GM21367 (cell line): ENCODE results near the gene PRKAG3.

Experiments used
- ATAC-seq: cut with Tn5 transposase; IDR thresholded peaks from one replicate; pipeline ENCODE4 v1.9.1; 2021; ENCODE audit not compliant: unreplicated experiment

Gene PRKAG3

DNA sequence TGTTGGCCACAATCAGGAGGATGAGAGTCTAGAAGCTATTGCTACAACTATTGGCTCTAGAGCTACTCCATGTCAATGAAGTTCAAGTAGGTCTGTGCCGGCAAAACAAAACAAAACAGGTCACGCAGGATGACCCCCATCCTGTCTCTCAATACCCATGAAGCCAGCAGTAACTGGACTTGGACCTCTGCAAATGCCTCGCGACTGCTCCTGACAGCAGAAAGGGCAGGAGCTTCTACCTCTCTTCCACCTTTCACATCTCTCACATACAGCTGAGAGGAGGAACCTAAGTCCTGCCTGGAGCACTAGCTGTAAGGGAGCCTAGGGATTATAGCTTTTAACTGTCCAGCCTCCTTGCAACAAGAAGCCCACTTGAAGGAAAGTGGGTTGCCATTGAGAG lies 16.0 kb downstream of the PRKAG3 start:
- no peak for ATAC-seq

DNA sequence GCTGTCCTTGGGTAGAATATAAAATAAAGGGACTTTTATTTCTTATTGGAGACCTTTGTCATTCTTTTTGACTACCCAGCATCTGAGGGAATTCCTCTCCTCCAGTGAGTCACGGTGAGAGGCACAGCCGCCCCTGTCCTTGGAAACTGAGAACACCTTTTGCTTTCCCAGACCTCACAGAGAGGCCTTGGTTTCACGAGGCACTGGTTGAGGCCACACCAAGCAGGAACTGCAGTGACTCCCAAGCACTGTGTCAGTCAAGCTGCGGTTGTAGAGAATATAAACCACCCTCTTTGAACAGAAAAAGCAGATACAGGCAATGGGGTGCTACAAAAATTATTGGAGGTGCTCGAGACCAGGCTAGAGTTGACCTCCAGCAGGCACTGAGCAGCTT lies 16.4 kb downstream of the PRKAG3 start:
- ATAC-seq: no peak

DNA sequence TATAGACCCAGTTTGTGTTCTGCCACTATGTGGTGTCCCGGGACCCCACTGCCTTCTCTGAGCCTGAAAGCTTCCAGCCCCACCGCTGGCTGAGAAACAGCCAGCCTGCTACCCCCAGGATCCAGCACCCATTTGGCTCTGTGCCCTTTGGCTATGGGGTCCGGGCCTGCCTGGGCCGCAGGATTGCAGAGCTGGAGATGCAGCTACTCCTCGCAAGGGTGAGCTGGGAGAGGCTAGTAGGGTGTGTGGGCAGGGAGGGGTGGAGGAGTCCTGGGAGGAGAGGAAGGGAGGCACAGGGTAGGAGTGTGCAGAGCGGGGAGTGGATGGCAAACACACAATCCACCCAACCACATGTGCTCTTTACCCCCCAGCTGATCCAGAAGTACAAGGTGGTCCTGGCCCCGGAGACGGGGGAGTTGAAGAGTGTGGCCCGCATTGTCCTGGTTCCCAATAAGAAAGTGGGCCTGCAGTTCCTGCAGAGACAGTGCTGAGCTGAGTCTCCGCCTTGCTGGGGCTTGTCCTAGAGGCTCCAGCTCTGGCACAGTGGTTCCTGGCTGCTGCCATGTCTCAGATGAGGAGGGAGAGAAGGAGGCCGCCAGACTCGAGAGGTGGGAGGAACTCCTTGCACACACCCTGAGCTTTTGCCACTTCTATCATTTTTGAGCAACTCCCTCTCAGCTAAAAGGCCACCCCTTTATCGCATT lies 16.9 kb downstream of the PRKAG3 start:
- ATAC-seq: no peak

DNA sequence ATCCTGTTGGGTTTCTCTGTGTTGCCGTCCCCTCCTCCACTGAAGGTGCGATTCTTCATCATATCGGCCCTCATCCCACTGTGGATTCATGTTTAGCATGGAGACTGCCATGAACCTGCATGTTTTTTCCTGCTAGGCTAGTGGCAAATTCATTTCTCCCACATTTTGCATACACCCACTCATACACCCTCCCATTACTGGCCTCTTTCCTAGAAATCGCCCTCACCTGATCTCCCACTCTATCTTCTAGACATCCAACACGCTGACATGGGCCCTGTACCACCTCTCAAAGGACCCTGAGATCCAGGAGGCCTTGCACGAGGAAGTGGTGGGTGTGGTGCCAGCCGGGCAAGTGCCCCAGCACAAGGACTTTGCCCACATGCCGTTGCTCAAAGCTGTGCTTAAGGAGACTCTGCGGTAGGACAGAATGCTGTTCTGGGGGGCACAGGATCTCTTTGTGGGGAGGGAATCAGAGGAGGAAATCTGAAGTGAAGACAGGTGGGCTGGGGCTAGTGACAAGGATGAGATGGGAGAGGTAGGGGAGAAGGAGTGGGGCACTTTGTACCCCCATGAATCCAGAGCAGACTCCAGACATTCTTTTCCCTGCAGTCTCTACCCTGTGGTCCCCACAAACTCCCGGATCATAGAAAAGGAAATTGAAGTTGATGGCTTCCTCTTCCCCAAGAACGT lies 17.7 kb downstream of the PRKAG3 start:
- no peak for ATAC-seq

DNA sequence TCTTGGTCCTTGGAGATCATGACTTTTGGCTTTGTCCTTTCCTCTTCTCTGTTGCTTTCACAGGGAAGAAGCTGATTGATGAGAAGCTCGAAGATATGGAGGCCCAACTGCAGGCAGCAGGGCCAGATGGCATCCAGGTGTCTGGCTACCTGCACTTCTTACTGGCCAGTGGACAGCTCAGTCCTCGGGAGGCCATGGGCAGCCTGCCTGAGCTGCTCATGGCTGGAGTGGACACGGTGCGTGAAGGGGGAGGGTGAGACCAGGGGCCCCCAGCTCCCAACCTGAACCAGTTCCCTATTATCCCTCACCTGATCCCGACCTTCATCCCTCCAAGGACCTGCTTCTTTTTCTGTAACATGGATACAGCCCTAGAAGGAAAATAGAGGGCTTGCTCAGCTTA lies 18.7 kb downstream of the PRKAG3 start:
- ATAC-seq: no peak

DNA sequence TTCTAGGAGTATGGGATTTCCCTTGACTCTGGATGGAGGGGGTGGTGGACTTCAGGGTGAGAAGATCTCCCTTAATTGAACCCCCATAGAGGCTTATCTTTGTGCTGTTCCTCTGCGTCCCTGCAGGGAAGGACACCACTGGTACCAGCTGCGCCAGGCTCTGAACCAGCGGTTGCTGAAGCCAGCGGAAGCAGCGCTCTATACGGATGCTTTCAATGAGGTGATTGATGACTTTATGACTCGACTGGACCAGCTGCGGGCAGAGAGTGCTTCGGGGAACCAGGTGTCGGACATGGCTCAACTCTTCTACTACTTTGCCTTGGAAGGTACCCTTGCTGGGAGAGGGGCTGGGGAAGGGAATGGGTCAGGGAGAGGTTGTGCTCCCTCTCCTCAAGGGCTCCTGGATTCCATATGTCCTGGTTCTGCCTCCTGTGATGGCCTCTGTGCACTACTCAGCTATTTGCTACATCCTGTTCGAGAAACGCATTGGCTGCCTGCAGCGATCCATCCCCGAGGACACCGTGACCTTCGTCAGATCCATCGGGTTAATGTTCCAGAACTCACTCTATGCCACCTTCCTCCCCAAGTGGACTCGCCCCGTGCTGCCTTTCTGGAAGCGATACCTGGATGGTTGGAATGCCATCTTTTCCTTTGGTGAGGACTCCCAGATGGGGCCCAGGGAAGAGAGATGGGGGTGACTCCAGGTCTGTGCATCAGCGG lies 19.3 kb downstream of the PRKAG3 start:
- no peak for ATAC-seq

DNA sequence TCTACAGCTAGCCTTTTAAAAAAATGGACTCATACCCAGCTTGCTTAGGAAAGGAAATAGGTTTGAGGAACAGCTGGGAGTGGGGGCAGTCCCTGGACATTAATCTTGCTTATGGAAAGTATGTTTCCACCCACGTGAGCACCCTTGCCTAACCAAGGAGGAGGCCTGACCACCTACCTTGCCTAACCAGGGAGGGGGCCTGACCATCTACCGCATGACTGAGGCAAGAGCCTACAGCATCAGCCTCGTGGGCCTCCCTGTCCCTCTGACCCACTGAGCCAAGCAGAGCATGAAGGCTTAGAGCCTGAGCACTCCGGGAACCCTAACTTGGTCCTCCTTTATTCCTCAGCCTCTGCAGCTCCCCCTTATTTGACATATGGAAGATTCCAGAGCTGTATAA lies 20.2 kb downstream of the PRKAG3 start:
- no peak for ATAC-seq

DNA sequence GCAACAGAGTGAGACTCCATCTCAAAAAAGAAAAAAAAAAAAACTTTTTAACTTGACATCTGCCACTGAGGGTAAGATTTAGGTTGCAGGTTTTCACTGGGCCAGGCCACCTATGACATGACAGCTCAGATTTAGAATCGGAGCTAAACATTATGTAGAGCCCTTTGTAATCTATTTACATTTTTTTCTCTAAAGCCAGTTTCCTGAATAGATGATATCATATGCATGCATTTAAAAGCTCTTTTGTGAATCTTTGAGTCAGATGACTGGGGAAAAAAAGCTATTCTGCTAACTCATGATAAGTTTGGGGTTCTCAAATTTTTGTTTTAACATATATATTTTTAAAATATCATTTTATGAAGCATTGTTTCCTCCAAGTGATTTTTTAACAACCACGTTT lies 21.3 kb downstream of the PRKAG3 start:
- ATAC-seq: no peak

DNA sequence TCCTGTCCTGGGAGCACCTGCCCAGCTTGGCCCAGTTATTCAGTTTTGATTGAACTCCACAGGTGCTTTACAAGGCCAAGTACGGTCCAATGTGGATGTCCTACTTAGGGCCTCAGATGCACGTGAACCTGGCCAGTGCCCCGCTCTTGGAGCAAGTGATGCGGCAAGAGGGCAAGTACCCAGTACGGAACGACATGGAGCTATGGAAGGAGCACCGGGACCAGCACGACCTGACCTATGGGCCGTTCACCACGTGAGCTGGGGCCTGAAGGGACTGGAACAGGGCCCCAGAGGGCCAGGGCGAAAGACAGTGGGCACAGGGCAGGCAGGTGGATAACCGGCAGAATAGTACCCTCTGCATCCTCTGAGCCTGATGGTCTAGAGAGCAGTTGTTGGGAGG lies 22.1 kb downstream of the PRKAG3 start:
- no peak for ATAC-seq

DNA sequence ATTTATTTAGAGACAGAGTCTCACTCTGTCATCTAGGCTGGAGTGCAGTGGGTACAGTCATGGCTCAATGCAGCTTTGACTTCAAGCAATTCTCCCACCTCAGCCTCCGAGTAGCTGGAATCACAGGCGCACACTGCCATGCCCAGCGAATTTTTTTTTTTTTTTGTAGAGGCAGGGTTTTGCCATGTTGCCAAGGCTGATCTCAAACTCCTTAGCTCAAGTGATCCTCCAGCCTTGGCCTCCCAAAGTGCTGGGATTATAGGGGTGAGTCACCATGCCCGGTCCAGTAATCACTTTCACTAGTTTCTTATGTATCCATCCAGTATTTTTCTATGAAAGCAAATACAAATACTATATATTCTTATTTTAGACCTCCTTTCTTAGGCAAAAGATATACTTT lies 24.0 kb downstream of the PRKAG3 start:
- no peak for ATAC-seq

DNA sequence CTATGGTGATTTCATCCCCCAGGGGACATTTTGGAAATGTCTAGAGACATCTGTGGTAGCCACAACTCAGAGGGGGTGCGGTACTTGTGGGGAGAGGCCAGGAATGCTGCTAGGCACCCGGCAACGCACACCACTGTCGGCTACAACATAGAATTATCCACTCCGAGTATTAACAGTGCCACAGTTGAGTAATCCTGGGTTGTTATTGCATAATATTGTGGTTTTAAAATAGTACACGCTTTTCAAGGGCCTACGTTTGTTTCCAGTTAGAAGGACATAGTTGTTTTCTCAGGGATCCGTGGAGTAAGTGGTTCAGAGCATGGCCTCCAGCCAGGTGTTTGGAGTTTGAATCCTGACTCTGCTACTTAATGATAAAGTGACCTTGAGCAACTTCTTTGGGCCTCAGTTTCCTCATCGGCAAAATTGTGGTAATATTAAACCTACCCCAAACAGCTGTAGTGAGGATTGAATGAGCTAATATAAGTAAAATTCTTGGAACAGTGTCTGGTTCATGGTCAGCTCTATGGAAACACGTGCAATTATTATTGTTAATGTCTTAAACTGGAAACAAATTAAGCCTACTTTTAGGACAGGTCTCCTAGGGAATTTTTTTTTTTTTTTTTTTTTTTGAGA lies 25.1 kb downstream of the PRKAG3 start:
- ATAC-seq: no peak

DNA sequence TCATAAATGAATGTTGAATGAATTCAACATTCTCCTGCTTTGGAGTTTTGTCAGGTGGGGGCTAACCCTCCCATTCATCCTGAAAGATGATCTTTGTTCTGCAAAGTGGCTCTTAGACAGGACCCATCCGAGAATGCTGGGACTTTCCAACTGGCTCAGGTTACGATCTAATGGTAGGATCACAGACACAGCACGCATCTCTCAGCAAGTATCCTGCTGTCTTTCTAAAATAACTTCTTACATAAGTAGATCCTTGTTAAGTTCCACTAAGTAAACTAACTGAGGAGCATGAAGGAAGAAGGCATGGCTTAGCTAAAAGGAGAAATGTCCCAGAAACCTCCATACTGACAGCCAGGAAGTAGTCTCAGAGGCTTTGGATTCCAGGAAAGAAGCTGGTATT lies 26.0 kb downstream of the PRKAG3 start:
- no peak for ATAC-seq

DNA sequence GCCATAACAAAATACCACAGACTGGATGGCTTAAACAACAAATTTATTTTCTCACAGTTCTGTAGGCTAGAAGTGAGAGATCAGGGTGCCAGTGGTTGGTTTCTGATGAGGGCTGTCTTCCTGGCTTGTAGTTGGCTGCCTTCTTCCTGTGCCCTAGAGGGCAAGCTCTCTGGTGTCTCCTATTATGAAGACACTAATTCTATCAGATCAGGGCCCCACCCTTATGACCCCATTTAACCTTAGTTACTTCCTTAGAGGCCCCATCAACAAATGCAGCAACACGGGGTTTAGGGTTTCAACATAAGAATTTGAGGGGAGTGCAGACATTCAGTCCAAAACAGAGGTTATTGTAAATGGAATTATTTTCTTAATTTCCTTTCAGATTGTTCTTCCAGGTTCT lies 26.8 kb downstream of the PRKAG3 start:
- no peak for ATAC-seq

DNA sequence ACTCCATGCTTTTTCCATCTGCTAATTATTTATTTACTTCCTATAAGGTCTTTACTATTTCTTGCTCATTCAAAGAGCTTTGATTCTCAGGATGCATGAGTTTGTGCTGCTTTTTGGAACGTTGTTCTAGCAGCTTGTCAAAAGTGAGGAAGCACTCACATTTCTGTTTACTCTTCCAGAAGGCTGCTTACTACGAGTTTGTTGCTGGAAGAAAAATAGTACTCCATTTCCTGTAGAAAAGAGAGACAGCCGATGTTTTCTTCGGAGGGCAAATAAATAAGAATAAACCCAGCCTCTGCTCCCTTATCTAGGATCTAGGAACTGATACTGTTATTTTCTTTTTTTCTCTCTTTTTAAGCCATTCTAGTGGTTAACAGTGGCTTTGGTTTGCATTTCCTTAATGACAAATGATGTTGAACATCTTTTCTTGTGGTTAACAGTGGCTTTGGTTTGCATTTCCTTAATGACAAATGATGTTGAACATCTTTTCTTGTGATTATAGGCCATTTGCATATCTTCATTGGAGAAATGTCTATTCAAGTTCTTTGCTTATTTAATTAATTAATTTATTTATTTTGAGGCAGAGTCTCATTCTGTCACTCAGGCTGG lies 29.1 kb downstream of the PRKAG3 start:
- ATAC-seq: no peak

DNA sequence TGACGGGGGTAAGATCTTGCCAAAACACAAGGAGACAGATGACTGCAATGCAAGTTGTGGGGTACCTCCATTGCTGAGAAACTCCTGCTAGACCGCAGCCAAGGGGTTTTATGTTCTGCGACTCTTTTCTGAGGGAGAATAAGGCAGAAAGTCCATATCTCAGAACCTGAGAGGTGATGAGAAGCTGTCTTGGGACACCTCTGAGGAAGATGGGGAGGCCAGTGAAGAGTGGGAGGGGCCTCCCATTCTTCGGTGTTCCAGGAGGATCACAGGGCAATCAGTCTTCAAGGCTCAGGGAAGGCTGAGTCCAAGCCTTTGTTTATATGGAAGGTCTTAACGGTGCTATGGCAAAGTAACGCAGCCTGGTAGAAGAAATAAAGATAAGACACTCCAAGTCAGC lies 31.6 kb downstream of the PRKAG3 start:
- ATAC-seq: no peak

DNA sequence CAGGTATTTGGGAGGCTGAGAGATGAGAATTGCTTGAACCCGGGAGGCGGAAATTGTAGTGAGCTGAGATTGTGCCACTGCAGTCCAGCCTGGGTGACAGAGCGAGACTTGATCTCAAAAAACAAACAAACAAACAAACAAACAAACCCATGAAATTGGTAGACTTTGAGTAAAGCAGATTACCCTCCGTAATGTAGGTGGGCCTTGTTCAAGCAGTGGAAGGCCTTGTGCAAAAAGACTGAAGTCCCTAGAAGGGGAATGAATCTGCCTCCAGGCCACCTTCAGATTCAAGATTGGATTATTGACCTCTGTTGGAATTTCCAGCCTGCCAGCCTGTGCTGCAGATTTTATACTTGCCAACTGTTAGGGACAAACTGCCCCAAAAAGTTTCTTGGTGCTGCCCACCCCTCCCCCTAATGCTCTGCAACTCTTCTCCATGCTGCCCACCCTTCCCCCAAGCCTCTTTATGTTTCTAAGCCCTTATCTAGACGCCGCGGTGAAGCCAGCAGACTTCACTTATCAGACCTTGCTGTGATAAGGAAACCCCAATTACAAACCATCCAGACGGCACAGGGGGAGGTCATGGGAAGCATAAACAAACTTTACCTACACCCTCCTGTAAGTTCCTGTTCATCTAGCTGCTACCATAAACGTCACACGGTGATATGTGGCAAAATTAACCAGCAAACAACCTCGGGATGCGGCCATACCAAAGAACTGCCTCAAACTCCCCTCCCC lies 32.7 kb downstream of the PRKAG3 start:
- ATAC-seq: no peak

DNA sequence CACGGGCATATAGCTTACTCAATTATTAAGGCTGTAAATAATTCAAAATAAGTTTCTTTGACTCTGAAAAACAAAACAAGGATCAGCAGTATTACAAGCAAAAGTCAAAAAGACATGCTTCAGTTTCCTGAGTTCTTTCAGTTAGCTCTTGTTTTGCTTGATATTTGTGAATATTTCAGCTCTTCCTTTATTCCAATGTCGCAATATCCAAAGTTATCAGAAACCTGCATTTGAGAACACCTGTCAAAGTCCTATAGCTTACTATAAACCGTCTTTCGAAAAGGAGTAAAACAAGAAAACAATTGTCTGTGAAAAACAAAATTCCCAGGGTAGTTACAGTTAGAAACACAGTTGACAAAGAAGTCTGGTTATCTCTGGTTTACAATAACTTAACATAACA lies 34.9 kb downstream of the PRKAG3 start:
- no peak for ATAC-seq

DNA sequence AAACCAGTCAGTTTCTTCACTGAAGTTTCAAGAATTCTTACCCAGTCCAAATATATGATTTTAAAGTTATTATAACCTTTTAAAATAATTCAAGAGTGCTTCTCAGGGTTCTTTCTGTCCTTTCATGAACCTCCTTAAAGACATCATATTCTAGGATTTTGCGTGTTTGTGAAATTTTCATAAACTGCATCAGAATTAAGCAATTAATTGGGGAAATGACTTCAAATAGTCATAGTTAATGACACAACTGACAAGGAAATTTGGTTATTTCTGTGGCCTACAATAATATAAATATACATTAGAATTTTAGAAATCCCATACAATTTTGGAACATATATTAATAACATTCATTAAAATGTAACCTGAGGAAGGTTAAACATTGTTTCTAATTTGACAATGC lies 39.2 kb downstream of the PRKAG3 start:
- ATAC-seq: no peak

DNA sequence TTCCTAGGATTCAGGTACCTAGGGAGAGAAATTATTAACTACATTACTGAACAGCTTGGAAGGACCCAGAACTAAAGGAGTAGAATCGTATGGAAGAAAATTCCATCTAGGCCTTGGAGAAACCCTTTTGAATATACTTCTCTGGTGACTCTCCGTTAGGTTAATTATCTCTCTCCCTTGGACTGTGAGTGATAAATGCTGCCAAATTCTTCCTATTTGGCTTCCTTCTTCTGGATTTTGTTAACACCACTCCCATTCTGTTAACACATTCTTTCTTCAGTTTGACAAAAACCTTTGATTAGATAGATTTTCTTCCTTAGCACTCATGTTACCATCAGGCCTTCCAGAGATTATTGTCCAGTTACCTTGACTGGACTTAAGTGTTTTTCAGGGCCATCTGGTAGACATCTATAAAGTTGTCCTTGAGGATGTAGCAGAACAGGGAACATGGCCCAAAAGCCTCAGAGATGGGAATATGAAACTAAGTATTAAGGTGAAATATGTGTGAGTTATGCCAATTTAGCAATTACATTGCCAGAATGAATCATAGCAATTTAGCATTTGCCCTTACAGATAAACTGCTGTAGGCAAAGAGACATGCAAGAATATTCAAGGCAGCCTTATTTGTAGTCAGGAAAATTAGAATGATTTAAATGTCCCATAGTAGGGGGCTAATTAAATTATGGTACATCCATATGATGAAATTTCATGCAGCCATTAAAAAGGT lies 42.9 kb downstream of the PRKAG3 start:
- ATAC-seq: no peak

DNA sequence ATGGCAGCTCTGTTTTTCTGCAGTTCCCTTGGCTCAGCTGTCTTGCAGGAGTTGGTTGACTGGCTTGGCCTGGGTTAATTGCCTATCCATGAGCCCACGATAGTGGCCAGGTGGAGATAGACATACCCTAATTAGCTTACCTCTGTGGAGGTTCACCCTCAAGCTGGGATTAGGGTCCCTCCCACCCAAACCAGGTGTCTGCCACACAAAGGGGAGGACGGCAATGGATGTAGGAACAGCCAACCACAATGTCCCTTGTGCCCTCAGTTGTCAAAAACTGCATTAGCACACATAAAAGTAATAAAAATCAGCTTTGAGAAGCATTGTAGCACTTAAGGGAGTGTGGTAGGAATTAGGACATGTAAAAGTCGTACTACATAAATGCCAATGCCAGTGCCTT lies 45.5 kb downstream of the PRKAG3 start:
- no peak for ATAC-seq
